ENCODE results near the gene AMER2. TPM values are rescaled to one million over a fixed set of nuclear protein-coding genes. Genes with fewer than 3 reads are reported as not detected.

The AMER2 gene
- total RNA-seq, 2 experiments from 2014 or later = not detected

- Histone ChIP-seq H3K4me3 (ENCODE audit: low read length) (no peak overlapping the region), H3K4me1 (ENCODE audit: insufficient read depth, low read length) (no peaks in the 10 kb centered on the region), H3K27ac (ENCODE audit: low read depth in 1 of 2, low read length in 2 of 2) (no peak overlapping the region), H3K36me3 (ENCODE audit: insufficient read depth, low read length) (no peaks in the 10 kb centered on the region), H3K9me3 (ENCODE audit: control insufficient read depth in 1 of 2, insufficient read depth in 1 of 2, low read length in 2 of 2) (no peaks in the 10 kb centered on the region), H3K27me3 (ENCODE audit: control insufficient read depth in 1 of 2, insufficient read depth in 2 of 2, low read length in 2 of 2) (no peaks in the 10 kb centered on the region)
- intact Hi-C loops (cut with DNase I, micrococcal nuclease) = no loop called here
- Mint-ChIP-seq H3K9me3 (no peaks in the 10 kb centered on the region), H3K36me3 (ENCODE audit: low read depth) (no peaks in the 10 kb centered on the region), H3K27ac (no peak overlapping the region), H3K27me3 (peaks cover 6% of the 10 kb centered on the region), H3K4me1 (ENCODE audit: low read depth) (no peaks in the 10 kb centered on the region), H3K4me3 (no peak overlapping the region)
- DNase-seq = no peak
- no peak for TF ChIP-seq CTCF (IDR thresholded peaks at IDR 0.05)
- ATAC-seq (ENCODE audit: poor library complexity) = no peak
- CTCF ChIA-PET = no interaction called here
- POLR2A ChIA-PET = no interaction called here
These were observed 38.9 kb upstream of the AMER2 start for GRCh38 chr13:25210842-25211569.

GRCh38 chr13:25207291-25207810, 35.3 kb upstream of the AMER2 start:
- POLR2A ChIA-PET = interaction anchor here (1.2 kb wide), 1 partner anchor 14 kb away, joined by 3 read pairs; no protein-coding TSS in a partner anchor
- TF ChIP-seq CTCF (IDR thresholded peaks at IDR 0.05) = no peak
- no peaks in the 10 kb centered on the region for H3K9me3 Mint-ChIP-seq
- Histone ChIP-seq H3K36me3 (ENCODE audit: insufficient read depth, low read length) (no peaks in the 10 kb centered on the region), H3K4me3 (ENCODE audit: low read length) (no peak overlapping the region), H3K27ac (ENCODE audit: low read depth in 1 of 2, low read length in 2 of 2) (no peak overlapping the region), H3K4me1 (ENCODE audit: insufficient read depth, low read length) (no peaks in the 10 kb centered on the region), H3K9me3 (ENCODE audit: control insufficient read depth in 1 of 2, insufficient read depth in 1 of 2, low read length in 2 of 2) (no peaks in the 10 kb centered on the region), H3K27me3 (ENCODE audit: control insufficient read depth in 1 of 2, insufficient read depth in 2 of 2, low read length in 2 of 2) (no peaks in the 10 kb centered on the region)
- DNase-seq (no peak), ATAC-seq (ENCODE audit: poor library complexity) (no peak)
- H3K4me3 Mint-ChIP-seq = no peak overlapping the region
- intact Hi-C loops (cut with DNase I, micrococcal nuclease) = no loop called here
- H3K27me3 Mint-ChIP-seq = peaks cover 8% of the 10 kb centered on the region
- H3K27ac Mint-ChIP-seq = no peak overlapping the region
- no peaks in the 10 kb centered on the region for H3K36me3 Mint-ChIP-seq (ENCODE audit: low read depth)
- no peaks in the 10 kb centered on the region for H3K4me1 Mint-ChIP-seq (ENCODE audit: low read depth)
- CTCF ChIA-PET = no interaction called here

- Mint-ChIP-seq H3K27ac (no peak overlapping the region), H3K4me3 (no peak overlapping the region), H3K4me1 (ENCODE audit: low read depth) (no peaks in the 10 kb centered on the region), H3K9me3 (no peaks in the 10 kb centered on the region), H3K27me3 (peaks cover 13% of the 10 kb centered on the region), H3K36me3 (ENCODE audit: low read depth) (no peaks in the 10 kb centered on the region)
- H3K4me3 ChIP-seq (ENCODE audit: low read length) = no peak overlapping the region
- POLR2A ChIA-PET = no interaction called here
- H3K36me3 ChIP-seq (ENCODE audit: insufficient read depth, low read length) = no peaks in the 10 kb centered on the region
- H3K4me1 ChIP-seq (ENCODE audit: insufficient read depth, low read length) = no peaks in the 10 kb centered on the region
- H3K27ac ChIP-seq (ENCODE audit: low read depth in 1 of 2, low read length in 2 of 2) = no peak overlapping the region
- H3K9me3 ChIP-seq (ENCODE audit: control insufficient read depth in 1 of 2, insufficient read depth in 1 of 2, low read length in 2 of 2) = no peaks in the 10 kb centered on the region
- CTCF ChIA-PET = no interaction called here
- intact Hi-C loops (cut with DNase I, micrococcal nuclease) = no loop called here
- no peak for TF ChIP-seq CTCF (IDR thresholded peaks at IDR 0.05)
- ATAC-seq (ENCODE audit: poor library complexity) = no peak
- H3K27me3 ChIP-seq (ENCODE audit: control insufficient read depth in 1 of 2, insufficient read depth in 2 of 2, low read length in 2 of 2) = peaks cover 0 to 3% of the 10 kb centered on the region in 2 experiments
- peak in 1 of 14 experiments; percentile 1 for DNase-seq
These were observed 32.8 kb upstream of the AMER2 start for GRCh38 chr13:25204863-25205262.

Measured in CD4-positive, alpha-beta T cell (primary cell).